Measurements from ENCODE around the gene CHMP1A. TPM values are rescaled to one million over a fixed set of nuclear protein-coding genes. Genes with fewer than 3 reads are reported as not detected.
"Not testable (repeated sequence)": the region's sequence is repeated elsewhere in the genome, so short reads cannot be mapped to it uniquely, and the experiment has no call there.

Gene CHMP1A
- total RNA-seq, 2 donors from 2014 or later = 75.3 to 76.9 TPM

GRCh38 chr16:89687092-89687940 is 29.8 kb upstream of the CHMP1A start:
- Mint-ChIP-seq H3K36me3 (ENCODE audit: low read depth) (no peaks in the 10 kb centered on the region), H3K27ac (peak overlapping the region; percentile 78), H3K4me1 (peaks cover 9% of the 10 kb centered on the region), H3K27me3 (no peaks in the 10 kb centered on the region), H3K4me3 (peak overlapping the region; percentile 96)
- ATAC-seq (peak; percentile 44), DNase-seq (no peak)
- H3K9me3 ChIP-seq (ENCODE audit: control insufficient read depth, low read length, poor library complexity, severe bottlenecking) = no peaks in the 10 kb centered on the region

DNA sequence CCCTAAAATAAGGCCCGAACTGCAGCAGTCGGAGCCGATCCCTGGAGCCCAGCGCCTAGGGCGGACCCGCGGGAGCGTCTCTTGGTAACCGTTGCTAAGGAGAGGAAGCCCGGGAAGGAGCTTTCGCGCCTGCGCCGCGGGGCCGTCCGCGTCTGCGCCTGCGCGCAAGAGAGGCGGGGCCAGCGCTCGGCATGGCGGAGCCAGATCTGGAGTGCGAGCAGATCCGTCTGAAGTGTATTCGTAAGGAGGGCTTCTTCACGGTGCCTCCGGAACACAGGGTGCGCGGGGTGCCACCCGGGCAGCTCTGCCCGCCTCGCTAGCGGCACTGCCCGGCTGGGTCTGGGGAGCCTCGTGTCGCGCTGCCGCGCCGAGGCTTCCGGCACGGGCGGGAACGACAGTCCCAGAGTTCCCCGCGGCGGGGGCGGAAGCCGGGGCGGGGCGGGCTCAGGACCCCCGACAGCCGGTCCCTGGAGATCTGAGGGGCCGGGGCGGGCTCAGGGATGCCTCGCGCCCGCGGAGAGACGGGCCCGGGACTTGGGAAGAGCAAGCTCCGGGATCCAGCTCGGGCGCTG is 29.1 kb upstream of the CHMP1A start, which contains the start of gene CDK10:
CDK10 (plus strand) TSS at position 170 of the 572 bp plus-strand sequence; CDS start at position 192, 22 bp downstream.
- Mint-ChIP-seq H3K4me3 (peak within 1 kb of the TSS; percentile 96), H3K27ac (peak within 1 kb of the TSS; percentile 78)
- DNase-seq = peak; percentile 84 to 89 (median 87)

GRCh38 chr16:89685916-89686315 is 28.4 kb upstream of the CHMP1A start:
- Mint-ChIP-seq H3K27ac (peak overlapping the region; percentile 78), H3K36me3 (ENCODE audit: low read depth) (no peaks in the 10 kb centered on the region), H3K4me3 (peak overlapping the region; percentile 96), H3K27me3 (no peaks in the 10 kb centered on the region), H3K4me1 (peaks cover 9% of the 10 kb centered on the region)
- ATAC-seq (no peak), DNase-seq (no peak)
- H3K9me3 ChIP-seq (ENCODE audit: control insufficient read depth, low read length, poor library complexity, severe bottlenecking) = no peaks in the 10 kb centered on the region

More for the DNA sequence above, 29.1 kb upstream of the CHMP1A start, which contains the start of gene CDK10:
- H3K4me1 Mint-ChIP-seq = peaks cover 9% of the 10 kb centered on the region
- no peaks in the 10 kb centered on the region for H3K36me3 Mint-ChIP-seq (ENCODE audit: low read depth)
- ATAC-seq = peak; percentile 90
- H3K27me3 Mint-ChIP-seq = no peaks in the 10 kb centered on the region
- no peaks in the 10 kb centered on the region for H3K9me3 ChIP-seq (ENCODE audit: control insufficient read depth, low read length, poor library complexity, severe bottlenecking)

DNA sequence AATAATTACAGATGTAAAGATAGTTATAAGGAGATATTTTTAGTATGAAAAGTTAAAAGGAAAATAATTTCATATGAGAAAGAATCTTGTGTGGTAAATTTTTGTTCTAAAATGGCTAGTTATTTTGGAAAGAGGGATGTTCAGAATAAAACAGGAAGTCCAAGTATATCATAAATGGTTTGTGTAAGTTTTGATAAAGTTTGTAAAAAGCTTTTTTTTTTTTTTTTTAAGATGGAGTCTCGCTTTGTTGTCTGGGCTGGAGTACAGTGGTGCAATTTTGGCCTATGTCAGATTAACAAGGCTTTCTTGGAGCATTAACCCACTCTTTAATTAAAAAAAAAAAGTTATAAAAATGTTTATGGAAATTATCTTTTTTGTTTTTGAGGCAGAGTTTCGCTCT is 20.8 kb upstream of the CHMP1A start:
- ATAC-seq = no peak

GRCh38 chr16:89672177-89672941 is 14.9 kb upstream of the CHMP1A start:
- Mint-ChIP-seq H3K27me3 (no peaks in the 10 kb centered on the region), H3K4me1 (no peaks in the 10 kb centered on the region), H3K36me3 (ENCODE audit: low read depth) (no peaks in the 10 kb centered on the region), H3K27ac (no peak overlapping the region), H3K4me3 (no peak overlapping the region)
- DNase-seq (no peak), ATAC-seq (no peak)
- no peaks in the 10 kb centered on the region for H3K9me3 ChIP-seq (ENCODE audit: control insufficient read depth, low read length, poor library complexity, severe bottlenecking)

More for the DNA sequence above, 20.8 kb upstream of the CHMP1A start:
- Mint-ChIP-seq H3K27ac (no peak overlapping the region), H3K4me1 (no peaks in the 10 kb centered on the region), H3K4me3 (no peak overlapping the region), H3K27me3 (no peaks in the 10 kb centered on the region), H3K36me3 (ENCODE audit: low read depth) (no peaks in the 10 kb centered on the region)
- no peaks in the 10 kb centered on the region for H3K9me3 ChIP-seq (ENCODE audit: control insufficient read depth, low read length, poor library complexity, severe bottlenecking)
- DNase-seq = no peak

GRCh38 chr16:89671565-89671964 is 14.1 kb upstream of the CHMP1A start:
- not testable (repeated sequence) for DNase-seq; ATAC-seq; H3K4me3 Mint-ChIP-seq; H3K36me3 Mint-ChIP-seq (ENCODE audit: low read depth); H3K27ac Mint-ChIP-seq; H3K27me3 Mint-ChIP-seq; H3K4me1 Mint-ChIP-seq; H3K9me3 ChIP-seq (ENCODE audit: control insufficient read depth, low read length, poor library complexity, severe bottlenecking)

DNA sequence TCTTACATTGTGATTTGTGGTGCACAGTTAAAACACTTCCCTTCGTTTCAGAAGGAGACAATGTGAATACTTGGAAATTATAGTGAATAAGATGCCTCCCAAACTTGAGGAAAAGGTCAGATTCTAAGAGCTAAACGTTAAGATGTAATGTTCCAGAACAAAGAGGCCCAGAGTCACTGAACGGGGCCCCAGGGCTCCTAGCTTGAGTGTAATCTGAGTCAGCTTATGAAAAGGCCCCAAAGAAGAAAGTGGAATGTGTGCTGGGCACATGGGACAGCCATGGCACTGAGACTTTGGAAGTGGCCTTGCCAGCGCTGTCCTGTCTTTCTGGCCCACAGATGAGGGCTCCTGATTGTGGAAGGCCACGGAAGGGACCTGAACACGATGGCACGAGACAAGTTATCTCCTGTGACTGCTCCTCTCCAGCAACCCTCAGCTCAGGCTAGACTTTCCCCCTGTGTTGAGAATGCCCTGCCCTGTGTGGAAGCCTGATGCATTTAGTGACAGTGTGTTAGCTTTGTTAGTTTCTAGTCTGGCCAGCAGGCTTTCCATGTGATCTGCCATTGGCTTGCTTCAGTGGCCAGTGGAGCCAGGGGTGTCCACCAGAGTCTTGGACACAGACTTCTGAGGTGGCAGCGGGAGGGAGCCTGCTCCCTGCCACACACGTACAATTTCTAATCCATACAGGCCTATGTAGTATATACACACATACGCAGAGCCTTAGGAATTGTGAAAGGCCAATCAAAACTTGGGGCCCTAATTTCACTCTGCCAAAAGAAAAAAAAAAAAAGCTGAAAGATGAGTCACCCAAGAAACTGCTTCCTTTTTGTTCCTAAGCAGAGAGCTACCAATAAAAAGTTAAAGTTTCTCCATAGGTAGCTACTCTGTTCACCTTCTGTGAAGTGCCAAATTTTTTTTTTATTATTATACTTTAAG is 13.3 kb upstream of the CHMP1A start:
- Mint-ChIP-seq H3K27ac (no peak overlapping the region), H3K4me3 (no peak overlapping the region)
- no peak for ATAC-seq

GRCh38 chr16:89669755-89670154 is 12.2 kb upstream of the CHMP1A start:
- H3K27me3 Mint-ChIP-seq = no peaks in the 10 kb centered on the region
- no peaks in the 10 kb centered on the region for H3K9me3 ChIP-seq (ENCODE audit: control insufficient read depth, low read length, poor library complexity, severe bottlenecking)
- H3K4me3 Mint-ChIP-seq = no peak overlapping the region
- no peaks in the 10 kb centered on the region for H3K36me3 Mint-ChIP-seq (ENCODE audit: low read depth)
- ATAC-seq (no peak), DNase-seq (no peak)
- H3K4me1 Mint-ChIP-seq = no peaks in the 10 kb centered on the region
- H3K27ac Mint-ChIP-seq = no peak overlapping the region

More for the DNA sequence above, 13.3 kb upstream of the CHMP1A start:
- DNase-seq = no peak
- H3K9me3 ChIP-seq (ENCODE audit: control insufficient read depth, low read length, poor library complexity, severe bottlenecking) = no peaks in the 10 kb centered on the region
- H3K36me3 Mint-ChIP-seq (ENCODE audit: low read depth) = no peaks in the 10 kb centered on the region
- no peaks in the 10 kb centered on the region for H3K27me3 Mint-ChIP-seq
- no peaks in the 10 kb centered on the region for H3K4me1 Mint-ChIP-seq

- no peak for DNase-seq
- Mint-ChIP-seq H3K4me3 (no peak overlapping the region), H3K36me3 (ENCODE audit: low read depth) (no peaks in the 10 kb centered on the region), H3K27me3 (no peaks in the 10 kb centered on the region), H3K4me1 (no peaks in the 10 kb centered on the region), H3K27ac (no peak overlapping the region)
- ATAC-seq = no peak
- no peaks in the 10 kb centered on the region for H3K9me3 ChIP-seq (ENCODE audit: control insufficient read depth, low read length, poor library complexity, severe bottlenecking)
Observed at GRCh38 chr16:89668790-89669158, 11.3 kb upstream of the CHMP1A start.

DNA sequence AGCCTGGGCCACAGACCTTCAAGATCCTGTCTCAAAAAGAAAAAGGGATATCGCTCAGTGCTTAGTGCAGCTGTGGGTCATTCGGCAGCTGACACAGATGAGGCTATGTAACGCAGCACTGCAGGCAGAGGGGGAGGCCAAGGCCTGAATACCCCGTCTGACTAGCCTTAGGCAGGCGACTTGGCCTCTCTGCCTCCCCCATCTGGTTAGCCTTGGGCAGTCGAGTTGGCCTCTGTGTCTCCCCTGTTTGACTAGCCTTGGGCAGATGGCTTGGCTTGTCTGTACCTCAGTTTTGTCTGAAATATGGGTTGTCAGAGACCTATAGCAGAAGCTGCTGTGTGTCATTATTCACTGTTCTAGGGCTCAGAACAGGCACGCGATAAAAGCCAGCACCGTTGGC is 10.1 kb upstream of the CHMP1A start:
- Mint-ChIP-seq H3K4me3 (no peak overlapping the region), H3K27me3 (no peaks in the 10 kb centered on the region), H3K27ac (no peak overlapping the region), H3K4me1 (no peaks in the 10 kb centered on the region), H3K36me3 (ENCODE audit: low read depth) (no peaks in the 10 kb centered on the region)
- ATAC-seq (no peak), DNase-seq (no peak)
- no peaks in the 10 kb centered on the region for H3K9me3 ChIP-seq (ENCODE audit: control insufficient read depth, low read length, poor library complexity, severe bottlenecking)

- not testable (repeated sequence) for H3K9me3 ChIP-seq (ENCODE audit: control insufficient read depth, low read length, poor library complexity, severe bottlenecking); H3K27me3 Mint-ChIP-seq; ATAC-seq; H3K4me1 Mint-ChIP-seq; H3K27ac Mint-ChIP-seq; DNase-seq; H3K36me3 Mint-ChIP-seq (ENCODE audit: low read depth); H3K4me3 Mint-ChIP-seq
Observed at GRCh38 chr16:89667000-89667399, 9.5 kb upstream of the CHMP1A start.

DNA sequence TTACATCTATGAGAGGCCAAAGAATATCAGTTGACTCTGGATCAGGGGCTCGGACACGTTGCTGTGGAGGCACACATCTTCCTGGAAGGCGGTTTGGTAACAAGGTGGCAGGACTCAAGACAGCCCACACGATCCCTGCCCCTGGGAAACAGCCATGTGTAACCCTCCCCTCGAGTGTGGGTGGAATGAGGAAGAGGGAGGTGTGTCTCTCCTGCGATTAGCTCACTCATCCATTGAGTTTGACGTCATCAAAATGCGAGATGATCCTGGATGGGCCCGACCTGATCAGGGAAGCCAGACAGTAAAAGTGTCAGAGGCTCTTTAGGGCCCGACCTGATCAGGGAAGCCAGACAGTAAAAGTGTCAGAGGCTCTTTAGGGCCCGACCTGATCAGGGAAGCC is 6.7 kb upstream of the CHMP1A start:
- H3K4me1 Mint-ChIP-seq; ATAC-seq; H3K27me3 Mint-ChIP-seq; H3K36me3 Mint-ChIP-seq (ENCODE audit: low read depth); H3K27ac Mint-ChIP-seq; H3K4me3 Mint-ChIP-seq; H3K9me3 ChIP-seq (ENCODE audit: control insufficient read depth, low read length, poor library complexity, severe bottlenecking); DNase-seq: not testable (repeated sequence)

Measured in T-helper 17 cell (primary cell).